Large intestine (tissue), 3 donors: ENCODE data around the gene DLK1. TPM values are rescaled to one million over a fixed set of nuclear protein-coding genes. Genes with fewer than 3 reads are reported as not detected.

Source experiments
- DNase-seq, 2 donors: peaks; one replicate each; pipeline versions ENCODE4 v3.0.0 to v3.0.0-alpha.2; 2013
- H3K27ac ChIP-seq: one replicate; pipeline ENCODE4 v1.5.1; 2013; ENCODE audit warnings: low read length
- H3K27me3 ChIP-seq: 2 replicates; pipeline ENCODE4 v1.6.1; 2013; ENCODE audit warnings: low read length; ENCODE audit not compliant: control insufficient read depth, insufficient read depth
- H3K36me3 ChIP-seq: 2 replicates; pipeline ENCODE4 v1.6.1; 2013; ENCODE audit warnings: low read length; ENCODE audit not compliant: control insufficient read depth, insufficient read depth
- H3K4me1 ChIP-seq: one replicate; pipeline ENCODE4 v1.6.1; 2013; ENCODE audit warnings: low read length; ENCODE audit not compliant: control insufficient read depth, insufficient read depth
- H3K4me3 ChIP-seq: one replicate; pipeline ENCODE4 v1.5.1; 2013; ENCODE audit warnings: low read length
- H3K9me3 ChIP-seq: one replicate; pipeline ENCODE4 v1.6.1; 2013; ENCODE audit warnings: mild to moderate bottlenecking, low read depth, low read length, moderate library complexity; ENCODE audit not compliant: control insufficient read depth
- WGBS: methylation state at CpG from one replicate; pipeline ENCODE4 v1.1.5; 2013; ENCODE audit warnings: low lambda C conversion rate; ENCODE audit not compliant: insufficient coverage; 5-methylcytosine and 5-hydroxymethylcytosine counted together
- polyA plus RNA-seq: library from polyadenylated mRNA; unstranded; fragments of 120-200 nt; gene quantifications from one replicate; pipeline ENCODE4 v1.2.1, GENCODE V29; 2013

Gene DLK1
- polyA plus RNA-seq, 1 donor = 25.2 TPM

- no peaks in the 10 kb centered on the region for H3K9me3 ChIP-seq
- peaks cover 15% of the 10 kb centered on the region for H3K27me3 ChIP-seq
- H3K27ac ChIP-seq = no peak overlapping the region
- no peak for DNase-seq
- H3K36me3 ChIP-seq = no peaks in the 10 kb centered on the region
- no peak overlapping the region for H3K4me3 ChIP-seq
- 100% methylated on average over 1 of the region's 17 CpGs for WGBS
- no peaks in the 10 kb centered on the region for H3K4me1 ChIP-seq
Measured at GRCh38 chr14:100750762-100751699, 24.3 kb downstream of the DLK1 start.

- Histone ChIP-seq H3K36me3 (no peaks in the 10 kb centered on the region), H3K27ac (no peak overlapping the region), H3K9me3 (no peaks in the 10 kb centered on the region), H3K4me1 (no peaks in the 10 kb centered on the region), H3K4me3 (no peak overlapping the region), H3K27me3 (peaks cover 10% of the 10 kb centered on the region)
- WGBS = no CpG with 5 or more reads among the region's 1 CpG
- no peak for DNase-seq
Measured at GRCh38 chr14:100754020-100754419, 27.3 kb downstream of the DLK1 start.

- H3K36me3 ChIP-seq = no peaks in the 10 kb centered on the region
- no peak overlapping the region for H3K27ac ChIP-seq
- peaks cover 10% of the 10 kb centered on the region for H3K27me3 ChIP-seq
- DNase-seq = no peak
- no CpG with 5 or more reads among the region's 1 CpG for WGBS
- H3K4me3 ChIP-seq = no peak overlapping the region
- no peaks in the 10 kb centered on the region for H3K4me1 ChIP-seq
- H3K9me3 ChIP-seq = no peaks in the 10 kb centered on the region
Measured at GRCh38 chr14:100755649-100756048, 29.0 kb downstream of the DLK1 start.

GRCh38 chr14:100761481-100761880, 34.8 kb downstream of the DLK1 start:
- Histone ChIP-seq H3K9me3 (no peaks in the 10 kb centered on the region), H3K4me1 (no peaks in the 10 kb centered on the region), H3K27ac (no peak overlapping the region), H3K27me3 (no peaks in the 10 kb centered on the region), H3K4me3 (no peak overlapping the region), H3K36me3 (no peaks in the 10 kb centered on the region)
- WGBS = no CpG with 5 or more reads among the region's 3 CpGs
- no peak for DNase-seq

- H3K4me1 ChIP-seq = no peaks in the 10 kb centered on the region
- H3K4me3 ChIP-seq = no peak overlapping the region
- 85% methylated on average over 2 of the region's 5 CpGs for WGBS
- H3K36me3 ChIP-seq = no peaks in the 10 kb centered on the region
- no peak for DNase-seq
- no peaks in the 10 kb centered on the region for H3K27me3 ChIP-seq
- H3K9me3 ChIP-seq = no peaks in the 10 kb centered on the region
- no peak overlapping the region for H3K27ac ChIP-seq
Measured at GRCh38 chr14:100762089-100762515, 35.4 kb downstream of the DLK1 start.

GRCh38 chr14:100762901-100763300, 36.2 kb downstream of the DLK1 start:
- no peak for DNase-seq
- no peaks in the 10 kb centered on the region for H3K4me1 ChIP-seq
- no peaks in the 10 kb centered on the region for H3K36me3 ChIP-seq
- no CpG with 5 or more reads among the region's 8 CpGs for WGBS
- H3K27me3 ChIP-seq = peaks cover 2% of the 10 kb centered on the region
- no peak overlapping the region for H3K4me3 ChIP-seq
- no peaks in the 10 kb centered on the region for H3K9me3 ChIP-seq
- H3K27ac ChIP-seq = no peak overlapping the region

GRCh38 chr14:100764471-100765115, 37.9 kb downstream of the DLK1 start:
- no peak overlapping the region for H3K4me3 ChIP-seq
- peaks cover 2% of the 10 kb centered on the region for H3K27me3 ChIP-seq
- WGBS = 60% methylated on average over 1 of the region's 7 CpGs
- H3K27ac ChIP-seq = no peak overlapping the region
- no peaks in the 10 kb centered on the region for H3K36me3 ChIP-seq
- no peaks in the 10 kb centered on the region for H3K9me3 ChIP-seq
- H3K4me1 ChIP-seq = no peaks in the 10 kb centered on the region
- no peak for DNase-seq

- no CpG with 5 or more reads among the region's 2 CpGs for WGBS
- H3K9me3 ChIP-seq = no peaks in the 10 kb centered on the region
Measured at GRCh38 chr14:100765296-100765695, 38.6 kb downstream of the DLK1 start.

GRCh38 chr14:100765991-100766390, 39.3 kb downstream of the DLK1 start:
- no peaks in the 10 kb centered on the region for H3K4me1 ChIP-seq
- no CpG with 5 or more reads among the region's 7 CpGs for WGBS

More at GRCh38 chr14:100765296-100765695, 38.6 kb downstream of the DLK1 start:
- H3K4me3 ChIP-seq = no peak overlapping the region
- no peaks in the 10 kb centered on the region for H3K36me3 ChIP-seq
- peaks cover 2% of the 10 kb centered on the region for H3K27me3 ChIP-seq
- no peak for DNase-seq
- H3K4me1 ChIP-seq = no peaks in the 10 kb centered on the region
- no peak overlapping the region for H3K27ac ChIP-seq

GRCh38 chr14:100767003-100767787, 40.5 kb downstream of the DLK1 start:
- no peak for DNase-seq
- Histone ChIP-seq H3K27ac (no peak overlapping the region), H3K9me3 (peaks cover 7% of the 10 kb centered on the region), H3K36me3 (no peaks in the 10 kb centered on the region), H3K4me3 (no peak overlapping the region), H3K27me3 (peaks cover 2% of the 10 kb centered on the region), H3K4me1 (no peaks in the 10 kb centered on the region)
- WGBS = 100% methylated on average over 2 of the region's 15 CpGs

More at GRCh38 chr14:100765991-100766390, 39.3 kb downstream of the DLK1 start:
- DNase-seq = no peak
- Histone ChIP-seq H3K9me3 (peaks cover 4% of the 10 kb centered on the region), H3K36me3 (no peaks in the 10 kb centered on the region), H3K27ac (no peak overlapping the region), H3K4me3 (no peak overlapping the region), H3K27me3 (peaks cover 2% of the 10 kb centered on the region)
